ENCODE data around the gene ADPRS. TPM values are rescaled to one million over a fixed set of nuclear protein-coding genes. Genes with fewer than 3 reads are reported as not detected.

ADPRS gene
- total and polyA plus RNA-seq, 9 of the 15 experiments (the other 6 are each of a cell fraction or from before 2014, with no cell fraction given), result 5.9 to 40.0 (median 27.4) TPM

DNA sequence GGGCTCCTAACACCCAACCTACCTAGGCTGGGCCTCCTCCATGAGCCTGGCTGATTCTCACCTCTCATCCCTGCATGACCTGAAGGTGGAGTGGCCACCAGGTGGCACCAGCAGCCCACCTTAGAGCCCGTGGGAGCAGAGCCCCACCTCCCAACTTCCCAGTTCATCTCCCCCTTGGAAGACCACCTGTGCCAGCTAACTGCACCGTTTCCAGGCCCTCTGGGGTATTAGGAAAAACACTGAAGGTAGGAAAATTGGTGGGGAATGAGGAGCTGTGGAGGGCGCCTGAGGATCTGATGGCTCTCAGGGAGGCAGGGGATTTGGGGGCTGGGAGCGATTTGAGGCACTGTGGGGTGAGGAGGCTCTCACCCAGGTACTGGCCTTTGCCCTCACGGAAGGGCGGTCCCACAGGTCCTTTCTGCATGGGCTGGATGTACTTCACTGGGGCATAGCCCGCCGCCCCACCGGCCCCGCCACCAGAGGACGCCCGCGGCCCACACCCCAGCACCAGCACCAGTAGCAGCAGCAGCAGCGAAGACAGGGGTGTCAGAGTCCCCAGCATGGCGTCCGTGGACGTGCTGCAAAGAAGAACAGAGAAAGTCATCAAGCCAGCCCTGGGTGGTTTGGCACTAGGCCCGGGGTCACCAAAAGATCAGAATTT, 11.1 kb downstream of the ADPRS start (continued):
- TF ChIP-seq, protein P1, sequence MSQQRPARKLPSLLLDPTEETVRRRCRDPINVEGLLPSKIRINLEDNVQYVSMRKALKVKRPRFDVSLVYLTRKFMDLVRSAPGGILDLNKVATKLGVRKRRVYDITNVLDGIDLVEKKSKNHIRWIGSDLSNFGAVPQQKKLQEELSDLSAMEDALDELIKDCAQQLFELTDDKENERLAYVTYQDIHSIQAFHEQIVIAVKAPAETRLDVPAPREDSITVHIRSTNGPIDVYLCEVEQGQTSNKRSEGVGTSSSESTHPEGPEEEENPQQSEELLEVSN (IDR thresholded peaks at IDR 0.05; ENCODE audit: borderline replicate concordance in 1 of 2, extremely low read depth in 1 of 2, insufficient read depth in 1 of 2, insufficient read length in 1 of 2, low read depth in 1 of 2, low read length in 1 of 2, poor library complexity in 1 of 2, severe bottlenecking in 1 of 2), result no peak
- TF ChIP-seq, protein P2, sequence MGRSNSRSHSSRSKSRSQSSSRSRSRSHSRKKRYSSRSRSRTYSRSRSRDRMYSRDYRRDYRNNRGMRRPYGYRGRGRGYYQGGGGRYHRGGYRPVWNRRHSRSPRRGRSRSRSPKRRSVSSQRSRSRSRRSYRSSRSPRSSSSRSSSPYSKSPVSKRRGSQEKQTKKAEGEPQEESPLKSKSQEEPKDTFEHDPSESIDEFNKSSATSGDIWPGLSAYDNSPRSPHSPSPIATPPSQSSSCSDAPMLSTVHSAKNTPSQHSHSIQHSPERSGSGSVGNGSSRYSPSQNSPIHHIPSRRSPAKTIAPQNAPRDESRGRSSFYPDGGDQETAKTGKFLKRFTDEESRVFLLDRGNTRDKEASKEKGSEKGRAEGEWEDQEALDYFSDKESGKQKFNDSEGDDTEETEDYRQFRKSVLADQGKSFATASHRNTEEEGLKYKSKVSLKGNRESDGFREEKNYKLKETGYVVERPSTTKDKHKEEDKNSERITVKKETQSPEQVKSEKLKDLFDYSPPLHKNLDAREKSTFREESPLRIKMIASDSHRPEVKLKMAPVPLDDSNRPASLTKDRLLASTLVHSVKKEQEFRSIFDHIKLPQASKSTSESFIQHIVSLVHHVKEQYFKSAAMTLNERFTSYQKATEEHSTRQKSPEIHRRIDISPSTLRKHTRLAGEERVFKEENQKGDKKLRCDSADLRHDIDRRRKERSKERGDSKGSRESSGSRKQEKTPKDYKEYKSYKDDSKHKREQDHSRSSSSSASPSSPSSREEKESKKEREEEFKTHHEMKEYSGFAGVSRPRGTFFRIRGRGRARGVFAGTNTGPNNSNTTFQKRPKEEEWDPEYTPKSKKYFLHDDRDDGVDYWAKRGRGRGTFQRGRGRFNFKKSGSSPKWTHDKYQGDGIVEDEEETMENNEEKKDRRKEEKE (IDR thresholded peaks at IDR 0.05; ENCODE audit: borderline replicate concordance in 1 of 2, control insufficient read depth in 1 of 2, low read depth in 2 of 2, low read length in 1 of 2), result no peak
- TF ChIP-seq RAD51 (IDR thresholded peaks at IDR 0.05; ENCODE audit: borderline replicate concordance, low read depth) (no peak), EWSR1 (IDR thresholded peaks at IDR 0.05; ENCODE audit: borderline replicate concordance, low read depth, partially characterized antibody) (no peak), HMBOX1 (IDR thresholded peaks at IDR 0.05) (no peak), RNF219 (CRISPR knock-in tag; IDR thresholded peaks at IDR 0.05) (no peak), XRCC4 (IDR thresholded peaks at IDR 0.05; ENCODE audit: extremely low read depth, insufficient read depth, insufficient read length) (no peak), PTRF (tag; IDR thresholded peaks at IDR 0.05) (no peak)
- TF ChIP-seq, protein P3, sequence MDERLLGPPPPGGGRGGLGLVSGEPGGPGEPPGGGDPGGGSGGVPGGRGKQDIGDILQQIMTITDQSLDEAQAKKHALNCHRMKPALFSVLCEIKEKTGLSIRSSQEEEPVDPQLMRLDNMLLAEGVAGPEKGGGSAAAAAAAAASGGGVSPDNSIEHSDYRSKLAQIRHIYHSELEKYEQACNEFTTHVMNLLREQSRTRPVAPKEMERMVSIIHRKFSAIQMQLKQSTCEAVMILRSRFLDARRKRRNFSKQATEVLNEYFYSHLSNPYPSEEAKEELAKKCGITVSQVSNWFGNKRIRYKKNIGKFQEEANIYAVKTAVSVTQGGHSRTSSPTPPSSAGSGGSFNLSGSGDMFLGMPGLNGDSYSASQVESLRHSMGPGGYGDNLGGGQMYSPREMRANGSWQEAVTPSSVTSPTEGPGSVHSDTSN (CRISPR knock-in tag; IDR thresholded peaks at IDR 0.05; ENCODE audit: low read depth), result no peak
- TF ChIP-seq, protein P3 (tag; conservative IDR thresholded peaks at IDR 0.05; ENCODE audit: low read depth), result no peak
